HCT116 (cell line): ENCODE results near the gene LRRC61.

Experiments
- CBX3 ChIP-seq: IDR thresholded peaks from 2 replicates; pipeline ENCODE4 v1.6.1; 2012; ENCODE audit warnings: low read depth
- CEBPB ChIP-seq: IDR thresholded peaks from 2 replicates; pipeline ENCODE4 v1.6.1; 2012; ENCODE audit warnings: low read depth
- ELF1 ChIP-seq: IDR thresholded peaks from 2 replicates; pipeline ENCODE4 v1.6.1; 2012; ENCODE audit warnings: low read depth, borderline replicate concordance
- EZH2 ChIP-seq: fragments of 200-600 bp; sonication (generic); IDR thresholded peaks from 2 replicates; pipeline ENCODE4 v1.6.1; 2017; ENCODE audit warnings: antibody characterized with exemption, mixed run types
- POLR2A ChIP-seq: IDR thresholded peaks from 2 replicates; pipeline ENCODE4 v1.7.0; 2011; ENCODE audit warnings: borderline replicate concordance; ENCODE audit not compliant: insufficient read depth, insufficient read length; ENCODE audit errors: extremely low read depth
- POLR2AphosphoS5 ChIP-seq: IDR thresholded peaks from 2 replicates; pipeline ENCODE4 v1.6.1; 2011; ENCODE audit warnings: mild to moderate bottlenecking, low read depth, low read length, moderate library complexity
- RAD21 ChIP-seq: IDR thresholded peaks from 2 replicates; pipeline ENCODE4 v1.6.1; 2012; ENCODE audit warnings: low read depth, mild to moderate bottlenecking
- SIN3A ChIP-seq: IDR thresholded peaks from 2 replicates; pipeline ENCODE4 v1.6.1; 2012; ENCODE audit warnings: low read depth
- SP1 ChIP-seq: IDR thresholded peaks from 2 replicates; pipeline ENCODE4 v1.6.1; 2012; ENCODE audit warnings: low read depth
- SRF ChIP-seq: IDR thresholded peaks from 2 replicates; pipeline ENCODE4 v1.6.1; 2012; ENCODE audit warnings: low read depth
- YY1 ChIP-seq: IDR thresholded peaks from 2 replicates; pipeline ENCODE4 v1.6.1; 2011; ENCODE audit warnings: low read length, low read depth, moderate library complexity, mild to moderate bottlenecking; ENCODE audit not compliant: insufficient replicate concordance; ENCODE audit errors: extremely low read depth
- ZFX ChIP-seq: fragments of 450-650 bp; IDR thresholded peaks from 2 replicates; pipeline ENCODE4 v1.6.1; 2017
- TF ChIP-seq, protein P1 (sequence below), 3 experiments: fragments of 200-600 bp in 1 of 3; sonication (generic) in 1 of 3; IDR thresholded peaks in 2 of 3; conservative IDR thresholded peaks in 1 of 3; 2 replicates each; pipeline ENCODE4 v1.5.1; 2012 to 2017; ENCODE audit warnings: low read depth in 2 of 3, low read length in 2 of 3, antibody characterized with exemption in 1 of 3, borderline replicate concordance in 1 of 3, control low read depth in 1 of 3, mild to moderate bottlenecking in 1 of 3, mixed read lengths in 1 of 3, mixed run types in 1 of 3, moderate library complexity in 1 of 3; ENCODE audit not compliant: insufficient read depth in 1 of 3
- TF ChIP-seq, protein P2 (sequence below): IDR thresholded peaks from 2 replicates; pipeline ENCODE4 v1.6.1; 2012

DNA sequence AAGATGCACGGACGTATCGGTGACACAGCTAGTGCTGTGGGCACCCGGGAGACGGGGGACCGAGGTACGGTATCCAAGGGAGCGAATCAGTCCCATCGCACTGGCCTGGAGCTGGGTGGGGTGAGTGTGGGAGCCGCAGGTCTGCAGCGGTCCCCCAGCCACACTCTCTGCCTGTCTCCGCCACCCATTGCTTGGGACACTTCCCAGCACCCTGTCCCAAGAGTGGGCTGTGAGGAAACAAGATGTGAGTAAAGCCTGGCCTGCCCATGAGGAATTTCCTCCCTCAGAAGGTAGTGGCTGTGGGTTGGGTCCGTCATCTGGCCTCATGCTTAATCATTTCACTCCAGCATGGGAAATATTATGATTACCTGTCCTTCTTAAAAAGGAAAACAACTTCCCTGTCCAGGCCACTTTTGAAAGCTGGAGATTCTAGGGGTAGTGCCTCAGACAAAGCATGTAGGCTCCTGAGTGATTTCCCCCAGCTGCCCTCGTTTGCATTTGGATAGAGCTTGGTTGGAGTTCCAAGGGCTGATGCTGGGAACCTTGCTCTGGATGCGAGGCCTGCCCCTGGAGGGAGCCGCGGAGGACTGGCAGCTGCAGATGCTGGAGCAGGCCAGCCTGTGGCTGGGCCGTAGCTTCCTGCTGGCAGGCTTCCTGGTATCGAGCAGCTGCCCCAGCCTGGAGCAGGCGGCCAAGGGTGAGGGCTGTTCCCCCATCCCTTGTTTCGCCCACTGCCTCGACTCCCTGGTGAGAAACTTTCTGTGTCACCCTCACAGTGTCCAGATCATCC, 6.4 kb downstream of the LRRC61 start:
- TF ChIP-seq SIN3A (no peak), ZFX (no peak), CEBPB (no peak), CBX3 (no peak), EZH2 (no peak), POLR2AphosphoS5 (no peak), POLR2A (no peak), ELF1 (no peak), SRF (no peak), RAD21 (no peak), YY1 (no peak), SP1 (no peak)
- TF ChIP-seq, protein P1, sequence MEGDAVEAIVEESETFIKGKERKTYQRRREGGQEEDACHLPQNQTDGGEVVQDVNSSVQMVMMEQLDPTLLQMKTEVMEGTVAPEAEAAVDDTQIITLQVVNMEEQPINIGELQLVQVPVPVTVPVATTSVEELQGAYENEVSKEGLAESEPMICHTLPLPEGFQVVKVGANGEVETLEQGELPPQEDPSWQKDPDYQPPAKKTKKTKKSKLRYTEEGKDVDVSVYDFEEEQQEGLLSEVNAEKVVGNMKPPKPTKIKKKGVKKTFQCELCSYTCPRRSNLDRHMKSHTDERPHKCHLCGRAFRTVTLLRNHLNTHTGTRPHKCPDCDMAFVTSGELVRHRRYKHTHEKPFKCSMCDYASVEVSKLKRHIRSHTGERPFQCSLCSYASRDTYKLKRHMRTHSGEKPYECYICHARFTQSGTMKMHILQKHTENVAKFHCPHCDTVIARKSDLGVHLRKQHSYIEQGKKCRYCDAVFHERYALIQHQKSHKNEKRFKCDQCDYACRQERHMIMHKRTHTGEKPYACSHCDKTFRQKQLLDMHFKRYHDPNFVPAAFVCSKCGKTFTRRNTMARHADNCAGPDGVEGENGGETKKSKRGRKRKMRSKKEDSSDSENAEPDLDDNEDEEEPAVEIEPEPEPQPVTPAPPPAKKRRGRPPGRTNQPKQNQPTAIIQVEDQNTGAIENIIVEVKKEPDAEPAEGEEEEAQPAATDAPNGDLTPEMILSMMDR (IDR thresholded peaks at IDR 0.05 in 2 of 3, conservative IDR thresholded peaks at IDR 0.05 in 1 of 3; ENCODE audit: borderline replicate concordance in 1 of 3, insufficient read depth in 1 of 3, low read depth in 2 of 3, low read length in 2 of 3), result no peak
- TF ChIP-seq, protein P2, sequence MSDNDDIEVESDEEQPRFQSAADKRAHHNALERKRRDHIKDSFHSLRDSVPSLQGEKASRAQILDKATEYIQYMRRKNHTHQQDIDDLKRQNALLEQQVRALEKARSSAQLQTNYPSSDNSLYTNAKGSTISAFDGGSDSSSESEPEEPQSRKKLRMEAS, result no peak
